K562 (cell line): ENCODE results near the gene INO80E. TPM values are rescaled to one million over a fixed set of nuclear protein-coding genes. Genes with fewer than 3 reads are reported as not detected.

Experiments
- ATAC-seq: fragments of 200-7000 bp; cut with Tn5 transposase; 3 replicates; pipeline ENCODE4 v1.9.1; 2020; ENCODE audit warnings: moderate library complexity
- BruUV-seq: library from RNA; stranded (reverse); fragments of 400-500 nt; replicated peaks from 2 replicates; lab custom pipeline; 2021; lab: Mats Ljungman, UMichigan
- CTCF ChIA-PET: fragments of 300-600 bp; formaldehyde crosslinking; extraction: SDS; loops from one replicate; lab custom pipeline; 2021; ENCODE audit warnings: low intra/inter-chr PET ratio; lab: Yijun Ruan, JAX
- POLR2A ChIA-PET: fragments of 300-600, 350-650 bp; sonication (Branson Sonifier 250); formaldehyde crosslinking; extraction: SDS; loops from one replicate; lab custom pipeline; 2021; ENCODE audit warnings: antibody characterized with exemption, inconsistent platforms; lab: Yijun Ruan, JAX
- DNase-seq, 4 experiments: peaks; one replicate each; pipeline versions ENCODE4 v3.0.0 to v3.0.0-alpha.2; 2011 to 2018; ENCODE audit warnings: low spot score in 3 of 4, mixed read lengths in 3 of 4; ENCODE audit errors: extremely low read depth in 1 of 4
- FAIRE-seq: peaks from 2 replicates; lab custom pipeline; 2011; peaks lifted over from hg19 to GRCh38; lab: Jason Lieb, UNC
- H2AFZ ChIP-seq: 2 replicates; pipeline ENCODE4 v1.6.0; 2011; ENCODE audit warnings: low read depth, low read length, control low read depth, inconsistent platforms
- H3K27ac ChIP-seq: fragments of 200-600 bp; 3 replicates; pipeline ENCODE4 v1.8.0; 2011; ENCODE audit warnings: low read depth, mild to moderate bottlenecking, control low read depth, inconsistent platforms, low read length, moderate library complexity, mixed read lengths; ENCODE audit errors: extremely low read depth
- H3K27me3 ChIP-seq, 2 experiments: fragments of 300-600 bp in 1 of 2; 2 replicates in 1 of 2; 3 replicates in 1 of 2; pipeline versions ENCODE4 v1.6.0 to v1.8.0; 2011; ENCODE audit warnings: inconsistent platforms in 2 of 2, low read length in 2 of 2, mild to moderate bottlenecking in 1 of 2, mixed read lengths in 1 of 2, moderate library complexity in 1 of 2; ENCODE audit not compliant: control insufficient read depth in 2 of 2, insufficient read depth in 2 of 2
- H3K36me3 ChIP-seq: fragments of 300-600 bp; 3 replicates; pipeline ENCODE4 v1.8.0; 2011; ENCODE audit warnings: mild to moderate bottlenecking, low read length, inconsistent platforms; ENCODE audit not compliant: control insufficient read depth, insufficient read depth
- H3K4me1 ChIP-seq, 2 experiments: fragments of 200-600 bp in 1 of 2; replicated peaks in 1 of 2; 2 replicates in 1 of 2; 3 replicates in 1 of 2; pipeline versions ENCODE4 v1.5.1 to v1.8.0; 2011; ENCODE audit warnings: inconsistent platforms in 2 of 2, low read length in 2 of 2, mild to moderate bottlenecking in 1 of 2, mixed read lengths in 1 of 2, moderate library complexity in 1 of 2; ENCODE audit not compliant: control insufficient read depth in 2 of 2, insufficient read depth in 2 of 2
- H3K4me2 ChIP-seq: 2 replicates; pipeline ENCODE4 v1.6.1; 2011; ENCODE audit warnings: low read length, control low read depth, inconsistent platforms, mixed read lengths; ENCODE audit not compliant: insufficient read depth
- H3K4me3 ChIP-seq: fragments of 200-600 bp; sonication (generic), shearing (Covaris generic); 2 replicates; pipeline ENCODE4 v1.5.1; 2016; ENCODE audit warnings: control low read depth, inconsistent platforms
- H3K79me2 ChIP-seq: fragments of 200-600 bp; 3 replicates; pipeline ENCODE4 v1.8.0; 2011; ENCODE audit warnings: low read length, inconsistent platforms; ENCODE audit not compliant: control insufficient read depth, insufficient read depth
- H3K9ac ChIP-seq, 2 experiments: 2 replicates each; pipeline versions ENCODE4 v1.6.0 to v1.6.1; 2011; ENCODE audit warnings: low read depth in 2 of 2, low read length in 2 of 2, control low read depth in 1 of 2, inconsistent platforms in 1 of 2, mild to moderate bottlenecking in 1 of 2, mixed read lengths in 1 of 2; ENCODE audit not compliant: insufficient read depth in 1 of 2
- H3K9me1 ChIP-seq: one replicate; pipeline ENCODE4 v1.6.0; 2011; ENCODE audit warnings: inconsistent platforms, mild to moderate bottlenecking, low read length, moderate library complexity; ENCODE audit not compliant: control insufficient read depth, insufficient read depth
- H3K9me3 ChIP-seq: replicated peaks from 2 replicates; pipeline ENCODE4 v1.5.1; 2011; ENCODE audit warnings: low read depth, low read length, inconsistent platforms; ENCODE audit not compliant: control insufficient read depth, insufficient read depth
- H4K20me1 ChIP-seq: replicated peaks from 2 replicates; pipeline ENCODE4 v1.6.1; 2011; ENCODE audit warnings: low read length, inconsistent platforms, mixed read lengths; ENCODE audit not compliant: control insufficient read depth, insufficient read depth
- BACH1 ChIP-seq: fragments of 200-800 bp; sonication (Bioruptor generic); IDR thresholded peaks from 2 replicates; pipeline ENCODE4 v1.6.1; 2016; ENCODE audit warnings: missing genetic modification characterization, missing compliant biosample characterization
- DMBX1 ChIP-seq: fragments of 250-450 bp; sonication (Bioruptor Pico); IDR thresholded peaks from 2 replicates; pipeline ENCODE4 v1.8.0; 2022; ENCODE audit warnings: inconsistent platforms, mild to moderate bottlenecking, moderate library complexity, borderline replicate concordance
- HDAC3 ChIP-seq: fragments of 450-650 bp; IDR thresholded peaks from 2 replicates; pipeline ENCODE4 v1.6.1; 2018; ENCODE audit warnings: borderline replicate concordance, mild to moderate bottlenecking, moderate library complexity; ENCODE audit not compliant: partially characterized antibody
- HNRNPH1 ChIP-seq: fragments of 200-400 bp; formaldehyde crosslinking; optimal IDR thresholded peaks from 2 replicates; pipeline ENCODE3; 2017; ENCODE audit warnings: low read depth, mild to moderate bottlenecking, low read length, moderate library complexity
- HNRNPLL ChIP-seq: fragments of 200-400 bp; formaldehyde crosslinking; IDR thresholded peaks from 2 replicates; pipeline ENCODE4 v1.6.1; 2017; ENCODE audit warnings: low read length, low read depth, mild to moderate bottlenecking; ENCODE audit not compliant: poor library complexity, severe bottlenecking
- IRF1 ChIP-seq: sonication (generic); formaldehyde crosslinking; IDR thresholded peaks from 2 replicates; pipeline ENCODE4 v1.8.0; 2022; ENCODE audit warnings: missing genetic modification reagents, mild to moderate bottlenecking, borderline replicate concordance
- MAFF ChIP-seq: IDR thresholded peaks from 2 replicates; pipeline ENCODE4 v1.6.1; 2012; ENCODE audit warnings: low read length, improper control_type of control experiment
- MTA2 ChIP-seq: fragments of 450-650 bp; IDR thresholded peaks from 2 replicates; pipeline ENCODE4 v1.6.1; 2016; ENCODE audit warnings: low read depth
- RBFOX2 ChIP-seq: fragments of 200-400 bp; formaldehyde crosslinking; IDR thresholded peaks from 2 replicates; pipeline ENCODE4 v1.6.1; 2017; ENCODE audit warnings: low read depth, mild to moderate bottlenecking, low read length, moderate library complexity
- SFPQ ChIP-seq: fragments of 200-400 bp; formaldehyde crosslinking; IDR thresholded peaks from 2 replicates; pipeline ENCODE4 v1.6.1; 2017; ENCODE audit warnings: mild to moderate bottlenecking, low read depth, low read length, moderate library complexity
- SMARCA4 ChIP-seq: fragments of 450-650 bp; IDR thresholded peaks from 2 replicates; pipeline ENCODE4 v1.6.1; 2016
- ZBTB43 ChIP-seq: sonication (generic); formaldehyde crosslinking; IDR thresholded peaks from 2 replicates; pipeline ENCODE4 v1.8.0; 2023; ENCODE audit warnings: mild to moderate bottlenecking, missing genetic modification reagents
- ZNF23 ChIP-seq: fragments of 250-450 bp; sonication (Bioruptor Pico); IDR thresholded peaks from 2 replicates; pipeline ENCODE4 v1.4.0; 2020; ENCODE audit warnings: mild to moderate bottlenecking
- ZNF232 ChIP-seq: sonication (generic); formaldehyde crosslinking; IDR thresholded peaks from 2 replicates; pipeline ENCODE4 v1.8.0; 2022; ENCODE audit warnings: mild to moderate bottlenecking, missing genetic modification reagents
- ZNF239 ChIP-seq: fragments of 250-450 bp; sonication (Bioruptor Pico); IDR thresholded peaks from 2 replicates; pipeline ENCODE4 v1.4.0; 2020; ENCODE audit warnings: mild to moderate bottlenecking
- ZNF277 ChIP-seq: fragments of 250-450 bp; sonication (Bioruptor Pico); IDR thresholded peaks from 2 replicates; pipeline ENCODE4 v1.8.0; 2022; ENCODE audit warnings: inconsistent platforms, mild to moderate bottlenecking, moderate library complexity, borderline replicate concordance
- WGBS: fragments of 100-300 bp; shearing (Covaris generic); methylation state at CpG from one replicate; pipeline ENCODE4 v1.1.6; 2016; ENCODE audit warnings: low coverage, mixed read lengths; ENCODE audit not compliant: insufficient coverage; ENCODE audit errors: missing lambda C conversion rate; 5-methylcytosine and 5-hydroxymethylcytosine counted together
- in situ Hi-C: fragments of 300-500 bp; cut with MboI; formaldehyde crosslinking; loops from 4 replicates; pipeline ENCODE4 v1.15.0; 2018; ENCODE audit warnings: inconsistent platforms, mixed read lengths
- intact Hi-C: fragments of 100-400 bp; cut with micrococcal nuclease; formaldehyde crosslinking; loops from 2 replicates; pipeline ENCODE4 v1.14.2; 2022
- polyA plus RNA-seq, 8 experiments: library from polyadenylated mRNA; depleted of rRNA in 4 of 8; stranded (reverse) in 5 of 8; unstranded in 3 of 8; fragments of >200 nt; fragmentation: Nextera tagmentation in 2 of 8; fragmentation: Illumina TruSeq in 1 of 8; extraction: Ambion mirVana in 2 of 8; extraction: Trizol in 1 of 8; gene quantifications; 2 replicates each; pipeline versions ENCODE4 v1.2.1 to v1.2.3, GENCODE V29; 2011 to 2014; ENCODE audit warnings: inconsistent platforms in 1 of 8, missing spikeins in 1 of 8
- total RNA-seq, 7 experiments: library from RNA; depleted of rRNA in 6 of 7; stranded (reverse); fragments of >200 nt in 6 of 7; fragmentation: Illumina TruSeq in 2 of 7; extraction: Trizol in 2 of 7; gene quantifications; 2 replicates each; pipeline versions ENCODE4 v1.2.1 to v1.2.3, GENCODE V29; 2011 to 2021; ENCODE audit warnings: low replicate concordance in 1 of 7

The INO80E gene
- total and polyA plus RNA-seq, 9 of the 15 experiments (the other 6 are each of a cell fraction or from before 2014, with no cell fraction given), result 0.31 to 102 (median 49.3) TPM

GRCh38 chr16:29984764-29985147 is 11.3 kb upstream of the INO80E start:
- Histone ChIP-seq H3K27me3 (no peaks in the 10 kb centered on the region), H3K36me3 (peaks cover 100% of the 10 kb centered on the region), H3K9me3 (no peaks in the 10 kb centered on the region), H3K4me1 (peaks cover 0 to 15% of the 10 kb centered on the region in 2 experiments; a peak in 1 of 5 replicates), H3K4me3 (no peak overlapping the region), H3K4me2 (no peak overlapping the region), H3K9ac (no peak overlapping the region), H3K9me1 (no peaks in the 10 kb centered on the region), H4K20me1 (0 out of 2 replicates have a peak, but pooled peaks cover 2% of the 10 kb centered on the region), H3K27ac (no peak overlapping the region), H3K79me2 (no peaks in the 10 kb centered on the region), H2AFZ (no peak overlapping the region)
- POLR2A ChIA-PET, result interaction anchor here (1.0 to 2.6 kb wide), 2 partner anchors 10 to 69 kb away, joined by 3 to 22 read pairs; partner anchors contain the start of gene TAOK2
- BruUV-seq, result no TSS peak
- intact Hi-C loops (no loop called here), in situ Hi-C loops (no loop called here)
- 88% methylated on average over 4 of the region's 5 CpGs for WGBS
- no peak for FAIRE-seq
- CTCF ChIA-PET, result no interaction called here
- TF ChIP-seq ZNF277 (CRISPR knock-in tag) (no peak), MAFF (no peak), SFPQ (no peak), HDAC3 (no peak), ZNF239 (CRISPR knock-in tag) (no peak), MTA2 (no peak), ZNF232 (CRISPR knock-in tag) (no peak), ZNF23 (CRISPR knock-in tag) (no peak), IRF1 (no peak), RBFOX2 (no peak), HNRNPH1 (no peak), ZBTB43 (CRISPR knock-in tag) (no peak), SMARCA4 (no peak), BACH1 (tag) (no peak), DMBX1 (CRISPR knock-in tag) (no peak), HNRNPLL (no peak)
- no peak for ATAC-seq
- no peak for DNase-seq
